HepG2 (cell line): ENCODE results near the gene CCL24. TPM values are rescaled to one million over a fixed set of nuclear protein-coding genes. Genes with fewer than 3 reads are reported as not detected.

Source experiments
- FOSL2 ChIP-seq: sonication (generic); formaldehyde crosslinking; IDR thresholded peaks from 2 replicates; pipeline ENCODE4 v1.4.0; 2020; ENCODE audit warnings: missing genetic modification reagents
- NPAS2 ChIP-seq: sonication (generic); formaldehyde crosslinking; IDR thresholded peaks from 2 replicates; pipeline ENCODE4 v1.8.0; 2022; ENCODE audit warnings: mild to moderate bottlenecking, missing genetic modification reagents, borderline replicate concordance
- SOX13 ChIP-seq, 3 experiments: fragments of 450-650 bp in 1 of 3; sonication (generic) in 1 of 3; formaldehyde crosslinking in 1 of 3; IDR thresholded peaks in 2 of 3; conservative IDR thresholded peaks in 1 of 3; 2 replicates each; pipeline versions ENCODE4 v1.5.0 to v1.6.1; 2016 to 2020; ENCODE audit warnings: antibody characterized with exemption in 1 of 3, mild to moderate bottlenecking in 1 of 3, missing compliant biosample characterization in 1 of 3, missing genetic modification reagents in 1 of 3, moderate library complexity in 1 of 3
- SOX5 ChIP-seq: IDR thresholded peaks from 2 replicates; pipeline ENCODE4 v1.6.1; 2016; ENCODE audit warnings: borderline replicate concordance
- SRF ChIP-seq: IDR thresholded peaks from 2 replicates; pipeline ENCODE4 v1.6.1; 2011; ENCODE audit warnings: mild to moderate bottlenecking, low read depth, low read length, moderate library complexity
- ZNF615 ChIP-seq: sonication (generic); formaldehyde crosslinking; IDR thresholded peaks from 2 replicates; pipeline ENCODE4 v1.5.0; 2020; ENCODE audit warnings: mild to moderate bottlenecking, missing genetic modification reagents, borderline replicate concordance
- ZNF7 ChIP-seq: IDR thresholded peaks from 2 replicates; pipeline ENCODE4 v1.6.1; 2016; ENCODE audit warnings: missing biosample characterization, missing genetic modification reagents
- polyA plus RNA-seq, 8 experiments: library from polyadenylated mRNA; depleted of rRNA in 3 of 8; stranded (reverse) in 7 of 8; unstranded in 1 of 8; fragments of >200 nt; fragmentation: Illumina TruSeq in 4 of 8; extraction: Trizol in 4 of 8; gene quantifications; 2 replicates each; pipeline versions ENCODE4 v1.2.1 to v1.2.3, GENCODE V29; 2011 to 2016; ENCODE audit warnings: low read depth in 4 of 8, missing spikeins in 1 of 8, mixed read lengths in 1 of 8; ENCODE audit not compliant: insufficient read depth in 1 of 8
- total RNA-seq, 5 experiments: library from RNA; depleted of rRNA; stranded (reverse); fragments of >200 nt; fragmentation: Illumina TruSeq; extraction: Trizol; gene quantifications; 2 replicates each; pipeline ENCODE4 v1.2.3, GENCODE V29; 2016; ENCODE audit warnings: low read depth in 1 of 5
- TF ChIP-seq, protein P1 (sequence below): sonication (generic); formaldehyde crosslinking; IDR thresholded peaks from 2 replicates; pipeline ENCODE4 v1.8.1; 2023; ENCODE audit warnings: mild to moderate bottlenecking, missing genetic modification reagents
- TF ChIP-seq, protein P2 (sequence below): sonication (generic); formaldehyde crosslinking; IDR thresholded peaks from 2 replicates; pipeline ENCODE4 v1.4.0; 2020; ENCODE audit warnings: missing genetic modification reagents
- TF ChIP-seq, protein P3 (sequence below): sonication (generic); formaldehyde crosslinking; IDR thresholded peaks from 2 replicates; pipeline ENCODE4 v1.4.0; 2020; ENCODE audit warnings: mild to moderate bottlenecking, missing genetic modification reagents
- TF ChIP-seq, protein P4 (sequence below): IDR thresholded peaks from 2 replicates; pipeline ENCODE4 v1.6.1; 2016; ENCODE audit warnings: mild to moderate bottlenecking, missing biosample characterization, missing genetic modification reagents
- TF ChIP-seq, protein P5 (sequence below): sonication (generic); formaldehyde crosslinking; IDR thresholded peaks from 2 replicates; pipeline ENCODE4 v1.5.0; 2020; ENCODE audit warnings: missing genetic modification reagents
- TF ChIP-seq, protein P6 (sequence below): sonication (generic); formaldehyde crosslinking; conservative IDR thresholded peaks from 2 replicates; pipeline ENCODE4 v1.4.0; 2020; ENCODE audit warnings: missing genetic modification reagents
- TF ChIP-seq, protein P7 (sequence below): IDR thresholded peaks from 2 replicates; pipeline ENCODE4 v1.6.1; 2012; ENCODE audit warnings: low read depth, low read length, improper control_type of control experiment
- TF ChIP-seq, protein P8 (sequence below): sonication (generic); formaldehyde crosslinking; IDR thresholded peaks from 2 replicates; pipeline ENCODE4 v1.8.0; 2022; ENCODE audit warnings: mild to moderate bottlenecking, missing genetic modification reagents

The CCL24 gene
- total and polyA plus RNA-seq, 2 of the 13 experiments (the other 11 are each of a cell fraction or from before 2014, with no cell fraction given), result not detected

DNA sequence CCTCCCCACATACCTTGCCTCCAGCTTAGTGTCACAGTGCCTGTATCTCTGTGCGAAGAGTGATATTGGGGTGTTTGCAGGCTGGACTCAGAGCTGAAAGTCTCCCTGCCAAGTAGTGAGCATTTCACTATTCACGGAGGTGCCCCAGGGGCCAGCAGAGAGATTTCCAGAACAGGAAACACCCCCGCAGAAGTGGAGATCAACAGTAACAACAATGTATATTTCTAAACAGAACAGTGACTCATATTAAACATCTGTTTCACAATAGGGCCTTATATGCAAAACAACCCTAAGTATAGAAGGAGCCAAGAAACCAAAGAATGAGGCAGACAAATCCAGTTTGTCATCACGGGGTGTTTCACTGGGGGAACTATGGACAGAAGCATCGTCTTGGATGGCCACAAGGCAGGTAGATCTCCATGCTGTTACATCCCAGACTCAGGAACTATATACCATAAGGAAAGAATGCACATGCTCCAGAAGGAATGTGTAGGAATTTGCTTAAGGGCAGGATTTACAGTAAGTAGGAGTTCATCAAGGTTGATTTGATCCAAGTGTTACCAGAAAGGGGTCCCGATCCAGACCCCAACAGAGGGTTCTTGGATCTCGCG lies 29.3 kb upstream of the CCL24 start (continued):
- TF ChIP-seq, protein P1, sequence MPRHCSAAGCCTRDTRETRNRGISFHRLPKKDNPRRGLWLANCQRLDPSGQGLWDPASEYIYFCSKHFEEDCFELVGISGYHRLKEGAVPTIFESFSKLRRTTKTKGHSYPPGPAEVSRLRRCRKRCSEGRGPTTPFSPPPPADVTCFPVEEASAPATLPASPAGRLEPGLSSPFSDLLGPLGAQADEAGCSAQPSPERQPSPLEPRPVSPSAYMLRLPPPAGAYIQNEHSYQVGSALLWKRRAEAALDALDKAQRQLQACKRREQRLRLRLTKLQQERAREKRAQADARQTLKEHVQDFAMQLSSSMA, result no peak
- TF ChIP-seq, protein P2, sequence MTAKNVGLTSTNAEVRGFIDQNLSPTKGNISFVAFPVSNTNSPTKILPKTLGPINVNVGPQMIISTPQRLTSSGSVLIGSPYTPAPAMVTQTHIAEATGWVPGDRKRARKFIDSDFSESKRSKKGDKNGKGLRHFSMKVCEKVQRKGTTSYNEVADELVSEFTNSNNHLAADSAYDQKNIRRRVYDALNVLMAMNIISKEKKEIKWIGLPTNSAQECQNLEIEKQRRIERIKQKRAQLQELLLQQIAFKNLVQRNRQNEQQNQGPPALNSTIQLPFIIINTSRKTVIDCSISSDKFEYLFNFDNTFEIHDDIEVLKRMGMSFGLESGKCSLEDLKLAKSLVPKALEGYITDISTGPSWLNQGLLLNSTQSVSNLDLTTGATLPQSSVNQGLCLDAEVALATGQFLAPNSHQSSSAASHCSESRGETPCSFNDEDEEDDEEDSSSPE (CRISPR knock-in tag), result no peak
- TF ChIP-seq, protein P3, sequence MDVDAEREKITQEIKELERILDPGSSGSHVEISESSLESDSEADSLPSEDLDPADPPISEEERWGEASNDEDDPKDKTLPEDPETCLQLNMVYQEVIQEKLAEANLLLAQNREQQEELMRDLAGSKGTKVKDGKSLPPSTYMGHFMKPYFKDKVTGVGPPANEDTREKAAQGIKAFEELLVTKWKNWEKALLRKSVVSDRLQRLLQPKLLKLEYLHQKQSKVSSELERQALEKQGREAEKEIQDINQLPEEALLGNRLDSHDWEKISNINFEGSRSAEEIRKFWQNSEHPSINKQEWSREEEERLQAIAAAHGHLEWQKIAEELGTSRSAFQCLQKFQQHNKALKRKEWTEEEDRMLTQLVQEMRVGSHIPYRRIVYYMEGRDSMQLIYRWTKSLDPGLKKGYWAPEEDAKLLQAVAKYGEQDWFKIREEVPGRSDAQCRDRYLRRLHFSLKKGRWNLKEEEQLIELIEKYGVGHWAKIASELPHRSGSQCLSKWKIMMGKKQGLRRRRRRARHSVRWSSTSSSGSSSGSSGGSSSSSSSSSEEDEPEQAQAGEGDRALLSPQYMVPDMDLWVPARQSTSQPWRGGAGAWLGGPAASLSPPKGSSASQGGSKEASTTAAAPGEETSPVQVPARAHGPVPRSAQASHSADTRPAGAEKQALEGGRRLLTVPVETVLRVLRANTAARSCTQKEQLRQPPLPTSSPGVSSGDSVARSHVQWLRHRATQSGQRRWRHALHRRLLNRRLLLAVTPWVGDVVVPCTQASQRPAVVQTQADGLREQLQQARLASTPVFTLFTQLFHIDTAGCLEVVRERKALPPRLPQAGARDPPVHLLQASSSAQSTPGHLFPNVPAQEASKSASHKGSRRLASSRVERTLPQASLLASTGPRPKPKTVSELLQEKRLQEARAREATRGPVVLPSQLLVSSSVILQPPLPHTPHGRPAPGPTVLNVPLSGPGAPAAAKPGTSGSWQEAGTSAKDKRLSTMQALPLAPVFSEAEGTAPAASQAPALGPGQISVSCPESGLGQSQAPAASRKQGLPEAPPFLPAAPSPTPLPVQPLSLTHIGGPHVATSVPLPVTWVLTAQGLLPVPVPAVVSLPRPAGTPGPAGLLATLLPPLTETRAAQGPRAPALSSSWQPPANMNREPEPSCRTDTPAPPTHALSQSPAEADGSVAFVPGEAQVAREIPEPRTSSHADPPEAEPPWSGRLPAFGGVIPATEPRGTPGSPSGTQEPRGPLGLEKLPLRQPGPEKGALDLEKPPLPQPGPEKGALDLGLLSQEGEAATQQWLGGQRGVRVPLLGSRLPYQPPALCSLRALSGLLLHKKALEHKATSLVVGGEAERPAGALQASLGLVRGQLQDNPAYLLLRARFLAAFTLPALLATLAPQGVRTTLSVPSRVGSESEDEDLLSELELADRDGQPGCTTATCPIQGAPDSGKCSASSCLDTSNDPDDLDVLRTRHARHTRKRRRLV (CRISPR knock-in tag), result peak; percentile 98
- TF ChIP-seq SOX13 (IDR thresholded peaks at IDR 0.05), result no peak
- peak in 1 of 2 experiments; percentile 39; a peak in 1 of 4 replicates for TF ChIP-seq SOX13 (CRISPR knock-in tag; conservative IDR thresholded peaks at IDR 0.05 in 1 of 2, IDR thresholded peaks at IDR 0.05 in 1 of 2)
- no peak for TF ChIP-seq ZNF7 (CRISPR knock-in tag)
- TF ChIP-seq SRF, result no peak
- TF ChIP-seq, protein P4, sequence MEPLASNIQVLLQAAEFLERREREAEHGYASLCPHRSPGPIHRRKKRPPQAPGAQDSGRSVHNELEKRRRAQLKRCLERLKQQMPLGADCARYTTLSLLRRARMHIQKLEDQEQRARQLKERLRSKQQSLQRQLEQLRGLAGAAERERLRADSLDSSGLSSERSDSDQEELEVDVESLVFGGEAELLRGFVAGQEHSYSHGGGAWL, result no peak
- TF ChIP-seq, protein P5, sequence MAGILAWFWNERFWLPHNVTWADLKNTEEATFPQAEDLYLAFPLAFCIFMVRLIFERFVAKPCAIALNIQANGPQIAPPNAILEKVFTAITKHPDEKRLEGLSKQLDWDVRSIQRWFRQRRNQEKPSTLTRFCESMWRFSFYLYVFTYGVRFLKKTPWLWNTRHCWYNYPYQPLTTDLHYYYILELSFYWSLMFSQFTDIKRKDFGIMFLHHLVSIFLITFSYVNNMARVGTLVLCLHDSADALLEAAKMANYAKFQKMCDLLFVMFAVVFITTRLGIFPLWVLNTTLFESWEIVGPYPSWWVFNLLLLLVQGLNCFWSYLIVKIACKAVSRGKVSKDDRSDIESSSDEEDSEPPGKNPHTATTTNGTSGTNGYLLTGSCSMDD, result no peak
- TF ChIP-seq, protein P6, sequence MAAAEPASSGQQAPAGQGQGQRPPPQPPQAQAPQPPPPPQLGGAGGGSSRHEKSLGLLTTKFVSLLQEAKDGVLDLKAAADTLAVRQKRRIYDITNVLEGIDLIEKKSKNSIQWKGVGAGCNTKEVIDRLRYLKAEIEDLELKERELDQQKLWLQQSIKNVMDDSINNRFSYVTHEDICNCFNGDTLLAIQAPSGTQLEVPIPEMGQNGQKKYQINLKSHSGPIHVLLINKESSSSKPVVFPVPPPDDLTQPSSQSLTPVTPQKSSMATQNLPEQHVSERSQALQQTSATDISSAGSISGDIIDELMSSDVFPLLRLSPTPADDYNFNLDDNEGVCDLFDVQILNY (CRISPR knock-in tag), result no peak
- no peak for TF ChIP-seq ZNF615 (CRISPR knock-in tag)
- TF ChIP-seq, protein P7, sequence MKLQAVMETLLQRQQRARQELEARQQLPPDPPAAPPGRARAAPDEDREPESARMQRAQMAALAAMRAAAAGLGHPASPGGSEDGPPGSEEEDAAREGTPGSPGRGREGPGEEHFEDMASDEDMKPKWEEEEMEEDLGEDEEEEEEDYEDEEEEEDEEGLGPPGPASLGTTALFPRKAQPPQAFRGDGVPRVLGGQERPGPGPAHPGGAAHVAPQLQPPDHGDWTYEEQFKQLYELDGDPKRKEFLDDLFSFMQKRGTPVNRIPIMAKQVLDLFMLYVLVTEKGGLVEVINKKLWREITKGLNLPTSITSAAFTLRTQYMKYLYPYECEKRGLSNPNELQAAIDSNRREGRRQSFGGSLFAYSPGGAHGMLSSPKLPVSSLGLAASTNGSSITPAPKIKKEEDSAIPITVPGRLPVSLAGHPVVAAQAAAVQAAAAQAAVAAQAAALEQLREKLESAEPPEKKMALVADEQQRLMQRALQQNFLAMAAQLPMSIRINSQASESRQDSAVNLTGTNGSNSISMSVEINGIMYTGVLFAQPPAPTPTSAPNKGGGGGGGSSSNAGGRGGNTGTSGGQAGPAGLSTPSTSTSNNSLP, result 0 out of 2 replicates have a peak, but pooled peaks have one; percentile 66
- TF ChIP-seq FOSL2 (CRISPR knock-in tag), result peak; percentile 91
- TF ChIP-seq NPAS2 (CRISPR knock-in tag), result no peak
- TF ChIP-seq, protein P8, sequence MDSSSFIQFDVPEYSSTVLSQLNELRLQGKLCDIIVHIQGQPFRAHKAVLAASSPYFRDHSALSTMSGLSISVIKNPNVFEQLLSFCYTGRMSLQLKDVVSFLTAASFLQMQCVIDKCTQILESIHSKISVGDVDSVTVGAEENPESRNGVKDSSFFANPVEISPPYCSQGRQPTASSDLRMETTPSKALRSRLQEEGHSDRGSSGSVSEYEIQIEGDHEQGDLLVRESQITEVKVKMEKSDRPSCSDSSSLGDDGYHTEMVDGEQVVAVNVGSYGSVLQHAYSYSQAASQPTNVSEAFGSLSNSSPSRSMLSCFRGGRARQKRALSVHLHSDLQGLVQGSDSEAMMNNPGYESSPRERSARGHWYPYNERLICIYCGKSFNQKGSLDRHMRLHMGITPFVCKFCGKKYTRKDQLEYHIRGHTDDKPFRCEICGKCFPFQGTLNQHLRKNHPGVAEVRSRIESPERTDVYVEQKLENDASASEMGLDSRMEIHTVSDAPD (CRISPR knock-in tag), result no peak
- peak; percentile 66; the same call in 1 of the 2 replicates for TF ChIP-seq SOX5 (CRISPR knock-in tag)
